Stimulated activated memory B cell treated with anti-CD40 and anti-IgM and Interleukin-4, amounts not matched to agents 10 μg/mL and 1 μg/mL and 100 μg/mL, for 72 hours (primary cell): Measurements from ENCODE around the gene SLC4A5.
"Not testable (repeated sequence)": the region's sequence is repeated elsewhere in the genome, so short reads cannot be mapped to it uniquely, and the experiment has no call there.

Experiments used
- ATAC-seq: fragments of 150-1000 bp; cut with Tn5 transposase; 2 replicates; pipeline ENCODE4 v1.10.0; 2021
- H3K27ac Mint-ChIP-seq: one replicate; pipeline ENCODE4 v1.8.0; 2022; ENCODE audit warnings: mild to moderate bottlenecking, mixed read lengths
- H3K27me3 Mint-ChIP-seq: one replicate; pipeline ENCODE4 v1.8.0; 2022; ENCODE audit warnings: mixed read lengths
- H3K36me3 Mint-ChIP-seq: one replicate; pipeline ENCODE4 v1.8.0; 2022; ENCODE audit warnings: mixed read lengths
- H3K4me1 Mint-ChIP-seq: one replicate; pipeline ENCODE4 v1.8.0; 2022; ENCODE audit warnings: mixed read lengths
- H3K4me3 Mint-ChIP-seq: one replicate; pipeline ENCODE4 v1.8.0; 2022; ENCODE audit warnings: mild to moderate bottlenecking, moderate library complexity, mixed read lengths
- H3K9me3 Mint-ChIP-seq: one replicate; pipeline ENCODE4 v1.8.0; 2022; ENCODE audit warnings: mixed read lengths

Gene SLC4A5

GRCh38 chr2:74373221-74373676 is 30.0 kb upstream of the SLC4A5 start:
- H3K27ac Mint-ChIP-seq: no peak overlapping the region
- H3K27me3 Mint-ChIP-seq: no peaks in the 10 kb centered on the region
- no peak for ATAC-seq
- peaks cover 66% of the 10 kb centered on the region for H3K36me3 Mint-ChIP-seq
- no peaks in the 10 kb centered on the region for H3K4me1 Mint-ChIP-seq
- H3K9me3 Mint-ChIP-seq: no peaks in the 10 kb centered on the region
- H3K4me3 Mint-ChIP-seq: no peak overlapping the region

DNA sequence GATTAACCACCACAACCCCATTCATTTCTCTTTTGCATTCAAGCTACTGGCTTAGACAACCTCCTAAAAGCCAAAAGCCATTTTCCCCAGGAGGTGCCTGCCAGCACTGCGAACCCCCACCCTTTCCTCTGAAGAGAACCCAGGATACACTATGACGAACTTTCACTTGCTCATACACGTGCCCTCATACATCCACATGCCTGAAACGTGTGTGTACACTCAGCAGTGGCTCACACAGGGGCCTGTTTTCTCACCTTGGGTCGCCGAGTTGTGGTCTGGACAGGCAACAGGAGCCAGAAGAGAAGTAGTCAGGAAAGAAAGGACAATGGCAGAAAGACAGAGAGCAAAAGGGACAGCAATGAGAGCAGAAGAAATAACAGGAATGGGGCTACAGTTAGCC is 29.5 kb upstream of the SLC4A5 start:
- Mint-ChIP-seq H3K27ac (no peak overlapping the region), H3K9me3 (no peaks in the 10 kb centered on the region), H3K4me3 (no peak overlapping the region), H3K36me3 (peaks cover 66% of the 10 kb centered on the region), H3K4me1 (no peaks in the 10 kb centered on the region), H3K27me3 (no peaks in the 10 kb centered on the region)
- ATAC-seq: no peak

DNA sequence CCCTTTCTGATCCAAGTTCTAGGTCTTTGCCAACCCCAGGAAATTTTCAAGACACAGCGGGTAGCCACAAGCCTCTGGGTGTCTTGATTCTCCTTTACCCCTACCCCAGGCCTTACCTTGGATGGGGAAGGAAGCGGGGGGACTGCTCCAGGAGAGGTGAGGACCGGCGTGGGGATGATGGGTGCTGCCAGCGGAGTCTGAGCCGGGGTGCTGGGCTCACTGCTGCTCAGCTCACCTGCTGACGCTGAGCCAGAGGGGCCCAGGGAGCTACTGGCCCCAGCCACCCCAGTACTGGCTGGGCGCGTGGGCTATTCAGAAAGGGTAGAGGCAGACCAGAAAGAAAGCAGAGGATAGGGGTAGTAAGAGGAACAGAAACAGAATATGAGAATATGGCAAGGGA is 28.2 kb upstream of the SLC4A5 start:
- Mint-ChIP-seq H3K9me3 (no peaks in the 10 kb centered on the region), H3K27me3 (no peaks in the 10 kb centered on the region), H3K4me3 (no peak overlapping the region), H3K4me1 (no peaks in the 10 kb centered on the region), H3K36me3 (peaks cover 66% of the 10 kb centered on the region), H3K27ac (no peak overlapping the region)
- no peak for ATAC-seq

DNA sequence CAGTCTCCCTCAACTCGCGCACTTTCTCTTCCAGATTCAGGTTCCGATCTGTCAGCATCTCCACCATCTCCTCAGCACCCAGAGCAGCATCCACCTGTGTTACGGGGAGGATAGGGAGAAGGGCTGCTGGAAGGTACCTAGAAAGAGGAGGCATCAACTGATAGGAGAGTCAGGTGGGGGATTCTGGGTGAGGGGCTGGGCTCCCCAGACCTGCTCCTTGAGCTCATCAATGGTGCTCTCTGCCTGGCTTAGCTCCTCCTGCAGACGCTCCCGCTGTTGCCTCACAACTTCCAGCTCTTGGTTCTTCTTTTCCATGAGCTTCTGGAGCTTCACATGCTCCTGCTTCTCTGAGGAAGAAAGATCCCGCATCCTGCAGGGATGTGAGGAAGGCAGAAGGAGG is 26.8 kb upstream of the SLC4A5 start:
- Mint-ChIP-seq H3K9me3 (no peaks in the 10 kb centered on the region), H3K4me1 (no peaks in the 10 kb centered on the region), H3K4me3 (no peak overlapping the region), H3K27ac (no peak overlapping the region), H3K36me3 (peaks cover 70% of the 10 kb centered on the region), H3K27me3 (no peaks in the 10 kb centered on the region)
- ATAC-seq: no peak

- Mint-ChIP-seq H3K4me1 (no peaks in the 10 kb centered on the region), H3K36me3 (peaks cover 79% of the 10 kb centered on the region), H3K4me3 (no peak overlapping the region), H3K27ac (no peak overlapping the region), H3K9me3 (no peaks in the 10 kb centered on the region), H3K27me3 (no peaks in the 10 kb centered on the region)
- ATAC-seq: no peak
Measured at GRCh38 chr2:74368499-74368898, 25.3 kb upstream of the SLC4A5 start.

DNA sequence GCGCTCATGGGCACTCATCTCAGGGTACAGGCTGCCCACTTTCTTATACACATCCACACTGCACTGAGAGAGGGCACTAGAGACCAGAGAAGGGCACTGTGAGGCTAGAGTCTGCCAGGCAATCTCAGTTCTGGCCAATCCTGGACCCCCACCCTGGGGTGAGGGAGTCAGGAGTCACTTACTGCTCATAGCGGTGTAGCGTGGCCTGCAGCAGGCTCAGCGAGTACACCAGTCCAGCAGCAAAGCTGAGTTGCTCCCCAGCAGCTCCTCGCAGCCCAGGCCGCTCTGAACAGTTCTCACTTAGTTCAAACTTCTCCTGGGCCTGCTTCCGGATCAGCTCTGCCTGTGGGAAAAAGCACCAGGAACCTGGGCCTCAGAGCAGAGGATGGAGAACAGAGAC is 24.6 kb upstream of the SLC4A5 start:
- Mint-ChIP-seq H3K4me1 (no peaks in the 10 kb centered on the region), H3K9me3 (no peaks in the 10 kb centered on the region), H3K4me3 (no peak overlapping the region), H3K27me3 (no peaks in the 10 kb centered on the region), H3K36me3 (peaks cover 83% of the 10 kb centered on the region), H3K27ac (no peak overlapping the region)
- no peak for ATAC-seq

- Mint-ChIP-seq H3K27me3 (no peaks in the 10 kb centered on the region), H3K27ac (no peak overlapping the region), H3K4me3 (no peak overlapping the region), H3K9me3 (no peaks in the 10 kb centered on the region), H3K36me3 (peaks cover 87% of the 10 kb centered on the region), H3K4me1 (no peaks in the 10 kb centered on the region)
- ATAC-seq: no peak
Measured at GRCh38 chr2:74366036-74366435, 22.8 kb upstream of the SLC4A5 start.

- no peak overlapping the region for H3K27ac Mint-ChIP-seq
- peaks cover 79% of the 10 kb centered on the region for H3K36me3 Mint-ChIP-seq
Measured at GRCh38 chr2:74364533-74365505, 21.6 kb upstream of the SLC4A5 start.

GRCh38 chr2:74361327-74361726 is 18.1 kb upstream of the SLC4A5 start:
- no peak overlapping the region for H3K27ac Mint-ChIP-seq
- no peak overlapping the region for H3K4me3 Mint-ChIP-seq
- H3K4me1 Mint-ChIP-seq: no peaks in the 10 kb centered on the region
- no peaks in the 10 kb centered on the region for H3K9me3 Mint-ChIP-seq
- H3K36me3 Mint-ChIP-seq: peaks cover 76% of the 10 kb centered on the region
- H3K27me3 Mint-ChIP-seq: no peaks in the 10 kb centered on the region
- no peak for ATAC-seq

More at GRCh38 chr2:74364533-74365505, 21.6 kb upstream of the SLC4A5 start:
- no peak for ATAC-seq
- Mint-ChIP-seq H3K9me3 (no peaks in the 10 kb centered on the region), H3K4me1 (no peaks in the 10 kb centered on the region), H3K4me3 (no peak overlapping the region), H3K27me3 (no peaks in the 10 kb centered on the region)

DNA sequence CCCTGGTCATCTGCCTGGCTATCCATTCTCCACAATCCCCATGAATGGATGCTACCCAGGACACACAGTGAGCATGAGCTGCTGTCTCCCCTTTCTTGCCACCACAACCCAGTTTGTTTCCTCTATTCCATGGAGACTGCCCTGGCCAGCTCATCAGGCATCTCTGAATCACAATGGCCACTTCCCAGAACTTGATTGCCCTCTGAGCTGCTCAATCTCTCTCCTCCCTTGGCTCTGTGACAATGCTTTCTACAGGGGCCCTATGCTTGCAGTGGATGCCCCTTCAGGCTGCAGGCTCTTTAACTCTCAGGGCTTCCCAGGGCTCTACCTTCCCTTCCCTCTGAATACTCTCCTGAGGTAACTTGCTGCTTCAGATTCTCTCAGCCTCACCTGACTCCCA is 14.4 kb upstream of the SLC4A5 start:
- Mint-ChIP-seq H3K4me1 (no peaks in the 10 kb centered on the region), H3K27ac (no peak overlapping the region), H3K36me3 (peaks cover 59% of the 10 kb centered on the region)

DNA sequence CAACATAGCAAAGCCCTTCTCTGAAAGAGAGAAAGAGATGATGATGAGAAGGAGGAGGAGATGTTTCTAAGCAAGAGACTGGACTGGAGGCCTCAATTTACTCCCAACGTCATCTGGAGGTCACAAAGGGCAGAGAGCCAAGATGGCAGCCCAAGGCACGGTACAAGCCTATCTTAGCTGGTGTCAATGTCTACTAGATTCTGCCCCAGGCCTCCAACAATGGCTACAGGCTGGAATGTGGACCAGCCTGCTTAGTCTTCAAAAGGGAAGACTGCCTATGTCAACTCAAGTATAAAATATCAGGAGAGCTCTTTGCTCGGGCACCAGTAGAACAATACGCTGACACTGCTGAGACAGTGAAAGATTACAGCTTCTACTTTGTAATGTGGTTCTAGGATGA is 6.7 kb upstream of the SLC4A5 start:
- peaks cover 13% of the 10 kb centered on the region for H3K36me3 Mint-ChIP-seq
- H3K9me3 Mint-ChIP-seq: no peaks in the 10 kb centered on the region
- no peak overlapping the region for H3K4me3 Mint-ChIP-seq
- ATAC-seq: no peak
- H3K27ac Mint-ChIP-seq: no peak overlapping the region
- no peaks in the 10 kb centered on the region for H3K27me3 Mint-ChIP-seq
- H3K4me1 Mint-ChIP-seq: no peaks in the 10 kb centered on the region

More for the DNA sequence above, 14.4 kb upstream of the SLC4A5 start:
- H3K9me3 Mint-ChIP-seq: no peaks in the 10 kb centered on the region
- no peaks in the 10 kb centered on the region for H3K27me3 Mint-ChIP-seq
- no peak overlapping the region for H3K4me3 Mint-ChIP-seq
- ATAC-seq: no peak

- Mint-ChIP-seq H3K9me3 (no peaks in the 10 kb centered on the region), H3K27ac (peak overlapping the region; percentile 38), H3K4me1 (no peaks in the 10 kb centered on the region), H3K36me3 (peaks cover 13% of the 10 kb centered on the region), H3K27me3 (no peaks in the 10 kb centered on the region), H3K4me3 (no peak overlapping the region)
- no peak for ATAC-seq
Measured at GRCh38 chr2:74347742-74348141, 4.5 kb upstream of the SLC4A5 start.

- Mint-ChIP-seq H3K4me1 (no peaks in the 10 kb centered on the region), H3K27ac (peak overlapping the region; percentile 38), H3K9me3 (no peaks in the 10 kb centered on the region), H3K27me3 (no peaks in the 10 kb centered on the region), H3K4me3 (no peak overlapping the region), H3K36me3 (peaks cover 13% of the 10 kb centered on the region)
- no peak for ATAC-seq
Measured at GRCh38 chr2:74347303-74347702, 4.1 kb upstream of the SLC4A5 start.

DNA sequence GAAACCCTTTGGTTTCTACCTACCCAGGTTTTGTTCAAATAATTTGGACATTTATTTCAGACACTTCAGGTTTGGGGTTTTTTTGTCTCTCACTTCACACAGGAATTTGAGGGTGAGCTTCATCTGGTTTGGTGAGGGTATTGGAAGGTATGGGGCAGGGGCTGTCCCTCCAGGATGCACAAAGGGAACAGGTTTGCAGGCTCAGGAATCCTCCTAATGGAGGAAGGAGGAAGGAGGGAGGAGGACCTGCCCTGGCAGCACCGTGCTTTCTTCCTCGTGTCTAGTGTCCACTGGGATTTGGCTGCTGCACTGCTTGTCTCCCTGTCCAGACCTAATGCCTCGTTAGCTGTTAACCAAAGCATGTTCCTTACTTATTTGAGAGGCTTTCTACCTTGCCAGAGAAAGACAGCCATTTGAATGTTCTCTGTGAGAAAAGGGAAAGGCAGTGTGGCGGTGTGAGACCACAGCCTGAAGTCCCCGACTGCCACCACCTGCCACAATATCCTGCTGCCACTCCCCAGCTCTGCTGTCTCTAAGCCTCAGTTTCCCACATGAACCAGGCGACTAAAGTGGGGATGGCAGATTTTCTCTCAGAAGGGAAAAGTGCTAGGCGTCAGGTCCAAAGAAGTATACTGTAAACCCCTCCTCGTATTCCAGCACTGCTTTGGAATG is 2.2 kb upstream of the SLC4A5 start:
- no peaks in the 10 kb centered on the region for H3K27me3 Mint-ChIP-seq
- no peak overlapping the region for H3K27ac Mint-ChIP-seq
- no peak for ATAC-seq
- no peaks in the 10 kb centered on the region for H3K4me1 Mint-ChIP-seq
- H3K4me3 Mint-ChIP-seq: no peak overlapping the region
- peaks cover 13% of the 10 kb centered on the region for H3K36me3 Mint-ChIP-seq
- no peaks in the 10 kb centered on the region for H3K9me3 Mint-ChIP-seq

- H3K27ac Mint-ChIP-seq, H3K27me3 Mint-ChIP-seq, H3K4me3 Mint-ChIP-seq, H3K4me1 Mint-ChIP-seq, H3K36me3 Mint-ChIP-seq, ATAC-seq, H3K9me3 Mint-ChIP-seq: not testable (repeated sequence)
Measured at GRCh38 chr2:74336227-74336626, 7.0 kb downstream of the SLC4A5 start.

GRCh38 chr2:74334931-74335333 is 8.3 kb downstream of the SLC4A5 start:
- ATAC-seq: peak; percentile 71
- H3K27ac Mint-ChIP-seq: no peak overlapping the region
- H3K4me3 Mint-ChIP-seq: no peak overlapping the region
- no peaks in the 10 kb centered on the region for H3K9me3 Mint-ChIP-seq
- H3K27me3 Mint-ChIP-seq: no peaks in the 10 kb centered on the region
- no peaks in the 10 kb centered on the region for H3K4me1 Mint-ChIP-seq
- peaks cover 9% of the 10 kb centered on the region for H3K36me3 Mint-ChIP-seq
